HCT116 (cell line): ENCODE data around the gene KIF5A.

ENCODE experiments used
- CTCF ChIP-seq, 3 experiments: fragments of 200-600 bp in 1 of 3; sonication (generic) in 1 of 3; IDR thresholded peaks in 2 of 3; conservative IDR thresholded peaks in 1 of 3; 2 replicates each; pipeline ENCODE4 v1.5.1; 2012 to 2017; ENCODE audit warnings: low read depth in 2 of 3, low read length in 2 of 3, antibody characterized with exemption in 1 of 3, borderline replicate concordance in 1 of 3, control low read depth in 1 of 3, mild to moderate bottlenecking in 1 of 3, mixed read lengths in 1 of 3, mixed run types in 1 of 3, moderate library complexity in 1 of 3; ENCODE audit not compliant: insufficient read depth in 1 of 3
- EZH2 ChIP-seq: fragments of 200-600 bp; sonication (generic); IDR thresholded peaks from 2 replicates; pipeline ENCODE4 v1.6.1; 2017; ENCODE audit warnings: antibody characterized with exemption, mixed run types
- EZH2phosphoT487 ChIP-seq: fragments of 200-600 bp; IDR thresholded peaks from 2 replicates; pipeline ENCODE4 v1.6.1; 2018; ENCODE audit warnings: antibody characterized with exemption, borderline replicate concordance
- JUND ChIP-seq: IDR thresholded peaks from 2 replicates; pipeline ENCODE4 v1.6.1; 2012
- POLR2A ChIP-seq: IDR thresholded peaks from 2 replicates; pipeline ENCODE4 v1.7.0; 2011; ENCODE audit warnings: borderline replicate concordance; ENCODE audit not compliant: insufficient read depth, insufficient read length; ENCODE audit errors: extremely low read depth
- POLR2AphosphoS5 ChIP-seq: IDR thresholded peaks from 2 replicates; pipeline ENCODE4 v1.6.1; 2011; ENCODE audit warnings: mild to moderate bottlenecking, low read depth, low read length, moderate library complexity
- SP1 ChIP-seq: IDR thresholded peaks from 2 replicates; pipeline ENCODE4 v1.6.1; 2012; ENCODE audit warnings: low read depth
- YY1 ChIP-seq: IDR thresholded peaks from 2 replicates; pipeline ENCODE4 v1.6.1; 2011; ENCODE audit warnings: low read length, low read depth, moderate library complexity, mild to moderate bottlenecking; ENCODE audit not compliant: insufficient replicate concordance; ENCODE audit errors: extremely low read depth
- ZBTB33 ChIP-seq: IDR thresholded peaks from 2 replicates; pipeline ENCODE4 v1.6.1; 2011; ENCODE audit warnings: mild to moderate bottlenecking, low read length, moderate library complexity; ENCODE audit not compliant: insufficient replicate concordance; ENCODE audit errors: extremely low read depth
- ZFX ChIP-seq: fragments of 450-650 bp; IDR thresholded peaks from 2 replicates; pipeline ENCODE4 v1.6.1; 2017
- ZNF274 ChIP-seq: fragments of 200-500 bp; sonication (Bioruptor generic); IDR thresholded peaks from 2 replicates; pipeline ENCODE4 v1.6.1; 2014; ENCODE audit warnings: mild to moderate bottlenecking, low read depth, low read length, inconsistent platforms
- TF ChIP-seq, protein P1 (sequence below): IDR thresholded peaks from 2 replicates; pipeline ENCODE4 v1.6.1; 2012; ENCODE audit warnings: low read depth

- TF ChIP-seq CTCF (IDR thresholded peaks at IDR 0.05 in 2 of 3, conservative IDR thresholded peaks at IDR 0.05 in 1 of 3; ENCODE audit: borderline replicate concordance in 1 of 3, insufficient read depth in 1 of 3, low read depth in 2 of 3, low read length in 2 of 3) (no peak), SP1 (no peak), POLR2A (no peak), ZBTB33 (no peak), JUND (no peak), POLR2AphosphoS5 (no peak), ZNF274 (no peak), EZH2 (no peak), EZH2phosphoT487 (no peak), ZFX (no peak), YY1 (no peak)
- TF ChIP-seq, protein P1, sequence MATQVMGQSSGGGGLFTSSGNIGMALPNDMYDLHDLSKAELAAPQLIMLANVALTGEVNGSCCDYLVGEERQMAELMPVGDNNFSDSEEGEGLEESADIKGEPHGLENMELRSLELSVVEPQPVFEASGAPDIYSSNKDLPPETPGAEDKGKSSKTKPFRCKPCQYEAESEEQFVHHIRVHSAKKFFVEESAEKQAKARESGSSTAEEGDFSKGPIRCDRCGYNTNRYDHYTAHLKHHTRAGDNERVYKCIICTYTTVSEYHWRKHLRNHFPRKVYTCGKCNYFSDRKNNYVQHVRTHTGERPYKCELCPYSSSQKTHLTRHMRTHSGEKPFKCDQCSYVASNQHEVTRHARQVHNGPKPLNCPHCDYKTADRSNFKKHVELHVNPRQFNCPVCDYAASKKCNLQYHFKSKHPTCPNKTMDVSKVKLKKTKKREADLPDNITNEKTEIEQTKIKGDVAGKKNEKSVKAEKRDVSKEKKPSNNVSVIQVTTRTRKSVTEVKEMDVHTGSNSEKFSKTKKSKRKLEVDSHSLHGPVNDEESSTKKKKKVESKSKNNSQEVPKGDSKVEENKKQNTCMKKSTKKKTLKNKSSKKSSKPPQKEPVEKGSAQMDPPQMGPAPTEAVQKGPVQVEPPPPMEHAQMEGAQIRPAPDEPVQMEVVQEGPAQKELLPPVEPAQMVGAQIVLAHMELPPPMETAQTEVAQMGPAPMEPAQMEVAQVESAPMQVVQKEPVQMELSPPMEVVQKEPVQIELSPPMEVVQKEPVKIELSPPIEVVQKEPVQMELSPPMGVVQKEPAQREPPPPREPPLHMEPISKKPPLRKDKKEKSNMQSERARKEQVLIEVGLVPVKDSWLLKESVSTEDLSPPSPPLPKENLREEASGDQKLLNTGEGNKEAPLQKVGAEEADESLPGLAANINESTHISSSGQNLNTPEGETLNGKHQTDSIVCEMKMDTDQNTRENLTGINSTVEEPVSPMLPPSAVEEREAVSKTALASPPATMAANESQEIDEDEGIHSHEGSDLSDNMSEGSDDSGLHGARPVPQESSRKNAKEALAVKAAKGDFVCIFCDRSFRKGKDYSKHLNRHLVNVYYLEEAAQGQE: no peak
Measured at GRCh38 chr12:57603815-57604453, 54.1 kb downstream of the KIF5A start.
